Bronchial epithelial cell (primary cell): ENCODE measurements around the gene MUC2. TPM values are rescaled to one million over a fixed set of nuclear protein-coding genes. Genes with fewer than 3 reads are reported as not detected.

Source experiments
- DNase-seq: peaks from one replicate; pipeline ENCODE4 v3.0.0-alpha.2; 2010; ENCODE audit warnings: low read depth
- FAIRE-seq: peaks from 2 replicates; lab custom pipeline; 2011; peaks lifted over from hg19 to GRCh38; lab: Jason Lieb, UNC
- H3K27me3 ChIP-seq: 2 replicates; pipeline ENCODE4 v1.5.1; 2011; ENCODE audit warnings: low read length; ENCODE audit not compliant: control insufficient read depth, insufficient read depth
- H3K36me3 ChIP-seq: 2 replicates; pipeline ENCODE4 v1.5.1; 2011; ENCODE audit warnings: low read length; ENCODE audit not compliant: control insufficient read depth, insufficient read depth
- H3K4me3 ChIP-seq: 2 replicates; pipeline ENCODE4 v1.5.1; 2011; ENCODE audit warnings: mild to moderate bottlenecking, low read depth, low read length, control low read depth
- CTCF ChIP-seq: IDR thresholded peaks from 2 replicates; pipeline ENCODE4 v1.5.1; 2011; ENCODE audit warnings: mild to moderate bottlenecking, moderate library complexity, low read length, control low read depth, inconsistent platforms; ENCODE audit not compliant: insufficient read depth, severe bottlenecking
- total RNA-seq: library from RNA; depleted of rRNA; stranded (reverse); fragments of >200 nt; gene quantifications from 2 replicates; pipeline ENCODE4 v1.2.1, GENCODE V29; 2014

The MUC2 gene
- total RNA-seq, 1 donor from 2014 or later = not detected

GRCh38 chr11:1028291-1028540 lies 46.5 kb upstream of the MUC2 start:
- no peak for FAIRE-seq
- H3K36me3 ChIP-seq = no peaks in the 10 kb centered on the region

GRCh38 chr11:1028616-1029015 lies 46.1 kb upstream of the MUC2 start:
- DNase-seq (no peak), FAIRE-seq (no peak)
- no peak for TF ChIP-seq CTCF
- Histone ChIP-seq H3K4me3 (no peak overlapping the region), H3K27me3 (no peaks in the 10 kb centered on the region), H3K36me3 (no peaks in the 10 kb centered on the region)

More at GRCh38 chr11:1028291-1028540, 46.5 kb upstream of the MUC2 start:
- Histone ChIP-seq H3K27me3 (no peaks in the 10 kb centered on the region), H3K4me3 (no peak overlapping the region)
- no peak for TF ChIP-seq CTCF
- no peak for DNase-seq

- Histone ChIP-seq H3K36me3 (no peaks in the 10 kb centered on the region), H3K4me3 (no peak overlapping the region), H3K27me3 (no peaks in the 10 kb centered on the region)
- DNase-seq (no peak), FAIRE-seq (no peak)
- no peak for TF ChIP-seq CTCF
Observed at GRCh38 chr11:1029051-1029450, 45.6 kb upstream of the MUC2 start.

- Histone ChIP-seq H3K36me3 (no peaks in the 10 kb centered on the region), H3K4me3 (no peak overlapping the region), H3K27me3 (no peaks in the 10 kb centered on the region)
- no peak for TF ChIP-seq CTCF
- no peak for FAIRE-seq
- no peak for DNase-seq
Observed at GRCh38 chr11:1029654-1030053, 45.0 kb upstream of the MUC2 start.

GRCh38 chr11:1030086-1030485 lies 44.6 kb upstream of the MUC2 start:
- no peak overlapping the region for H3K4me3 ChIP-seq
- no peaks in the 10 kb centered on the region for H3K36me3 ChIP-seq
- FAIRE-seq = no peak
- H3K27me3 ChIP-seq = no peaks in the 10 kb centered on the region
- DNase-seq = no peak
- no peak for TF ChIP-seq CTCF

GRCh38 chr11:1030556-1030955 lies 44.1 kb upstream of the MUC2 start:
- H3K27me3 ChIP-seq = no peaks in the 10 kb centered on the region
- no peak for TF ChIP-seq CTCF
- FAIRE-seq = no peak
- H3K4me3 ChIP-seq = no peak overlapping the region
- no peaks in the 10 kb centered on the region for H3K36me3 ChIP-seq
- no peak for DNase-seq
